Activated naive CD8-positive, alpha-beta T cell treated with anti-CD3 and anti-CD28 coated beads, Interleukin-2, amount 10 ng/mL, durations not matched to agents 7 days and 5 days (primary cell): ENCODE measurements around the gene NACC2. TPM values are rescaled to one million over a fixed set of nuclear protein-coding genes. Genes with fewer than 3 reads are reported as not detected.

ENCODE experiments used
- ATAC-seq: fragments of 150-1000 bp; cut with Tn5 transposase; one replicate; pipeline ENCODE4 v1.10.0; 2021; ENCODE audit warnings: low read depth, moderate library complexity
- POLR2A ChIA-PET: fragments of 350-600 bp; sonication (Branson Sonifier 250); formaldehyde crosslinking; loops from one replicate; lab custom pipeline; 2021; ENCODE audit warnings: antibody characterized with exemption; lab: Charles Lee
- DNase-seq: peaks from one replicate; pipeline ENCODE4 v3.0.0; 2021
- H3K27ac Mint-ChIP-seq: one replicate; pipeline ENCODE4 v1.8.0; 2022; ENCODE audit warnings: mild to moderate bottlenecking, mixed read lengths
- H3K27me3 Mint-ChIP-seq: one replicate; pipeline ENCODE4 v1.8.0; 2022; ENCODE audit warnings: mild to moderate bottlenecking, moderate library complexity, mixed read lengths
- H3K36me3 Mint-ChIP-seq: one replicate; pipeline ENCODE4 v1.8.0; 2021; ENCODE audit warnings: mild to moderate bottlenecking, mixed read lengths
- H3K4me1 Mint-ChIP-seq: one replicate; pipeline ENCODE4 v1.8.0; 2021; ENCODE audit warnings: mixed read lengths
- H3K4me3 Mint-ChIP-seq: one replicate; pipeline ENCODE4 v1.8.0; 2022; ENCODE audit warnings: mild to moderate bottlenecking, moderate library complexity, mixed read lengths
- H3K9me3 Mint-ChIP-seq: one replicate; pipeline ENCODE4 v1.8.0; 2021; ENCODE audit warnings: mixed read lengths
- total RNA-seq, 2 experiments: library from RNA; stranded (reverse); gene quantifications; one replicate each; pipeline ENCODE4 v1.2.3, GENCODE V29; 2021

NACC2 gene
- total RNA-seq, 2 experiments from 2014 or later, result 10.5 to 11.2 TPM

GRCh38 chr9:135993765-135994500 is 101.2 kb downstream of the NACC2 start:
- POLR2A ChIA-PET, result interaction anchor here (0.6 kb wide), 1 partner anchor 733 kb away, joined by 4 read pairs; no protein-coding TSS in a partner anchor
- no peak overlapping the region for H3K27ac Mint-ChIP-seq
- peaks cover 8% of the 10 kb centered on the region for H3K4me1 Mint-ChIP-seq
- no peaks in the 10 kb centered on the region for H3K27me3 Mint-ChIP-seq
- ATAC-seq (no peak), DNase-seq (no peak)
- no peak overlapping the region for H3K4me3 Mint-ChIP-seq
- no peaks in the 10 kb centered on the region for H3K9me3 Mint-ChIP-seq
- H3K36me3 Mint-ChIP-seq, result no peaks in the 10 kb centered on the region

GRCh38 chr9:135993409-135993742 is 101.7 kb downstream of the NACC2 start:
- H3K36me3 Mint-ChIP-seq, result no peaks in the 10 kb centered on the region
- no peaks in the 10 kb centered on the region for H3K9me3 Mint-ChIP-seq
- DNase-seq (no peak), ATAC-seq (no peak)
- H3K4me3 Mint-ChIP-seq, result no peak overlapping the region
- H3K4me1 Mint-ChIP-seq, result peaks cover 8% of the 10 kb centered on the region
- H3K27ac Mint-ChIP-seq, result no peak overlapping the region
- no peaks in the 10 kb centered on the region for H3K27me3 Mint-ChIP-seq
- POLR2A ChIA-PET, result no interaction called here

GRCh38 chr9:135992486-135993408 is 102.3 kb downstream of the NACC2 start:
- no peaks in the 10 kb centered on the region for H3K27me3 Mint-ChIP-seq
- H3K4me1 Mint-ChIP-seq, result peaks cover 8% of the 10 kb centered on the region
- H3K27ac Mint-ChIP-seq, result peak overlapping the region; percentile 65
- ATAC-seq (peak; percentile 81), DNase-seq (peak; percentile 66)
- H3K9me3 Mint-ChIP-seq, result no peaks in the 10 kb centered on the region
- H3K36me3 Mint-ChIP-seq, result no peaks in the 10 kb centered on the region
- H3K4me3 Mint-ChIP-seq, result peak overlapping the region; percentile 22
- POLR2A ChIA-PET, result no interaction called here

GRCh38 chr9:135991771-135992170 is 103.3 kb downstream of the NACC2 start:
- no peaks in the 10 kb centered on the region for H3K9me3 Mint-ChIP-seq
- no peaks in the 10 kb centered on the region for H3K36me3 Mint-ChIP-seq
- no peak for DNase-seq
- H3K4me3 Mint-ChIP-seq, result no peak overlapping the region
- H3K27me3 Mint-ChIP-seq, result no peaks in the 10 kb centered on the region
- H3K27ac Mint-ChIP-seq, result no peak overlapping the region
- POLR2A ChIA-PET, result no interaction called here
- ATAC-seq, result no peak
- peaks cover 8% of the 10 kb centered on the region for H3K4me1 Mint-ChIP-seq

GRCh38 chr9:135990468-135991429 is 104.3 kb downstream of the NACC2 start:
- H3K4me1 Mint-ChIP-seq, result peaks cover 8% of the 10 kb centered on the region
- ATAC-seq (peak; percentile 12), DNase-seq (no peak)
- no peaks in the 10 kb centered on the region for H3K27me3 Mint-ChIP-seq
- no peaks in the 10 kb centered on the region for H3K9me3 Mint-ChIP-seq
- no peaks in the 10 kb centered on the region for H3K36me3 Mint-ChIP-seq
- POLR2A ChIA-PET, result interaction anchor here (1.1 kb wide), 1 partner anchor 23 kb away, joined by 3 read pairs; no protein-coding TSS in a partner anchor
- no peak overlapping the region for H3K27ac Mint-ChIP-seq
- no peak overlapping the region for H3K4me3 Mint-ChIP-seq

- DNase-seq (no peak), ATAC-seq (no peak)
- no peak overlapping the region for H3K4me3 Mint-ChIP-seq
- H3K27me3 Mint-ChIP-seq, result no peaks in the 10 kb centered on the region
- H3K36me3 Mint-ChIP-seq, result no peaks in the 10 kb centered on the region
- no peaks in the 10 kb centered on the region for H3K9me3 Mint-ChIP-seq
- no peak overlapping the region for H3K27ac Mint-ChIP-seq
- H3K4me1 Mint-ChIP-seq, result peaks cover 8% of the 10 kb centered on the region
- POLR2A ChIA-PET, result interaction anchor here (1.1 kb wide), 1 partner anchor 22 kb away, joined by 3 read pairs; no protein-coding TSS in a partner anchor
These were observed 105.2 kb downstream of the NACC2 start for GRCh38 chr9:135989722-135990467.

- Mint-ChIP-seq H3K4me1 (peaks cover 8% of the 10 kb centered on the region), H3K27ac (no peak overlapping the region), H3K27me3 (no peaks in the 10 kb centered on the region), H3K4me3 (no peak overlapping the region), H3K36me3 (no peaks in the 10 kb centered on the region), H3K9me3 (no peaks in the 10 kb centered on the region)
- no peak for ATAC-seq
- no peak for DNase-seq
- POLR2A ChIA-PET, result interaction anchor here (1.1 kb wide), 1 partner anchor 22 kb away, joined by 3 read pairs; no protein-coding TSS in a partner anchor
These were observed 105.9 kb downstream of the NACC2 start for GRCh38 chr9:135989157-135989556.

- no peaks in the 10 kb centered on the region for H3K27me3 Mint-ChIP-seq
- no peak overlapping the region for H3K27ac Mint-ChIP-seq
- DNase-seq (no peak), ATAC-seq (no peak)
- no peaks in the 10 kb centered on the region for H3K36me3 Mint-ChIP-seq
- H3K4me3 Mint-ChIP-seq, result no peak overlapping the region
- H3K4me1 Mint-ChIP-seq, result peaks cover 8% of the 10 kb centered on the region
- no peaks in the 10 kb centered on the region for H3K9me3 Mint-ChIP-seq
- POLR2A ChIA-PET, result no interaction called here
These were observed 106.6 kb downstream of the NACC2 start for GRCh38 chr9:135988493-135988892.

GRCh38 chr9:135987838-135988404 is 107.2 kb downstream of the NACC2 start:
- no peak overlapping the region for H3K27ac Mint-ChIP-seq
- POLR2A ChIA-PET, result no interaction called here
- peaks cover 8% of the 10 kb centered on the region for H3K4me1 Mint-ChIP-seq
- DNase-seq, result no peak
- no peak for ATAC-seq
- H3K9me3 Mint-ChIP-seq, result no peaks in the 10 kb centered on the region
- H3K4me3 Mint-ChIP-seq, result no peak overlapping the region
- H3K36me3 Mint-ChIP-seq, result no peaks in the 10 kb centered on the region
- no peaks in the 10 kb centered on the region for H3K27me3 Mint-ChIP-seq

GRCh38 chr9:135986605-135987004 is 108.5 kb downstream of the NACC2 start:
- H3K27ac Mint-ChIP-seq, result no peak overlapping the region
- no peak for ATAC-seq
- H3K4me3 Mint-ChIP-seq, result no peak overlapping the region
- POLR2A ChIA-PET, result interaction anchor here (0.6 kb wide), 1 partner anchor 16 kb away, joined by 3 read pairs; no protein-coding TSS in a partner anchor
- no peaks in the 10 kb centered on the region for H3K36me3 Mint-ChIP-seq
- H3K9me3 Mint-ChIP-seq, result no peaks in the 10 kb centered on the region
- peaks cover 3% of the 10 kb centered on the region for H3K4me1 Mint-ChIP-seq
- H3K27me3 Mint-ChIP-seq, result no peaks in the 10 kb centered on the region
- no peak for DNase-seq

GRCh38 chr9:135985889-135986288 is 109.2 kb downstream of the NACC2 start:
- POLR2A ChIA-PET, result no interaction called here
- ATAC-seq (no peak), DNase-seq (no peak)
- Mint-ChIP-seq H3K36me3 (no peaks in the 10 kb centered on the region), H3K27me3 (no peaks in the 10 kb centered on the region), H3K4me3 (no peak overlapping the region), H3K4me1 (peaks cover 3% of the 10 kb centered on the region), H3K27ac (no peak overlapping the region), H3K9me3 (no peaks in the 10 kb centered on the region)

- ATAC-seq, result no peak
These were observed 109.7 kb downstream of the NACC2 start for GRCh38 chr9:135985459-135985774.

More at GRCh38 chr9:135985459-135985774, 109.7 kb downstream of the NACC2 start:
- DNase-seq, result no peak
- H3K4me3 Mint-ChIP-seq, result no peak overlapping the region
- no peak overlapping the region for H3K27ac Mint-ChIP-seq
- no peaks in the 10 kb centered on the region for H3K27me3 Mint-ChIP-seq
- H3K4me1 Mint-ChIP-seq, result peaks cover 1% of the 10 kb centered on the region
- H3K9me3 Mint-ChIP-seq, result no peaks in the 10 kb centered on the region
- H3K36me3 Mint-ChIP-seq, result no peaks in the 10 kb centered on the region
- POLR2A ChIA-PET, result no interaction called here
